Measurements from ENCODE around the gene CCS.
A peak's percentile ranks its signal among the peaks of the same experiment; 100 is the strongest.
"Not testable (repeated sequence)": the region's sequence is repeated elsewhere in the genome, so short reads cannot be mapped to it uniquely, and the experiment has no call there.

The CCS gene

GRCh38 chr11:66628061-66628603 lies 35.1 kb downstream of the CCS start:
- no peak for DNase-seq

GRCh38 chr11:66629356-66629755 lies 36.4 kb downstream of the CCS start:
- DNase-seq, result no peak

GRCh38 chr11:66631883-66632282 lies 38.9 kb downstream of the CCS start:
- no peak for DNase-seq

GRCh38 chr11:66632952-66633351 lies 40.0 kb downstream of the CCS start:
- no peak for DNase-seq

GRCh38 chr11:66636411-66636810 lies 43.4 kb downstream of the CCS start:
- no peak for DNase-seq

- no peak for DNase-seq
These were observed 44.7 kb downstream of the CCS start for GRCh38 chr11:66637557-66638176.

- DNase-seq, result peak; percentile 91 to 99 (median 96)
These were observed 45.4 kb downstream of the CCS start, which contains the start of gene RBM4 for GRCh38 chr11:66638177-66639065. RBM4 (plus strand) TSS chr11:66638703; CDS start chr11:66639712, 1,009 bp downstream.

- DNase-seq, result peak in 3 of 5 donors; percentile 28 to 35 (median 33)
These were observed 46.3 kb downstream of the CCS start for GRCh38 chr11:66639066-66639813.

GRCh38 chr11:66639814-66640340 lies 46.9 kb downstream of the CCS start:
- DNase-seq, result not testable (repeated sequence)

- no peak for DNase-seq
These were observed 48.8 kb downstream of the CCS start for GRCh38 chr11:66641834-66642233.

- no peak for DNase-seq
These were observed 50.9 kb downstream of the CCS start for GRCh38 chr11:66643745-66644437.

GRCh38 chr11:66646828-66647227 lies 53.8 kb downstream of the CCS start:
- DNase-seq, result no peak

GRCh38 chr11:66649903-66650302 lies 56.9 kb downstream of the CCS start:
- no peak for DNase-seq

GRCh38 chr11:66651016-66651415 lies 58.0 kb downstream of the CCS start:
- DNase-seq, result no peak

- DNase-seq, result no peak
These were observed 59.7 kb downstream of the CCS start for GRCh38 chr11:66652651-66653050.

- no peak for DNase-seq
These were observed 60.1 kb downstream of the CCS start for GRCh38 chr11:66653123-66653522.

Data from T-helper 1 cell (primary cell).